ENCODE results near the gene INTS12. TPM values are rescaled to one million over a fixed set of nuclear protein-coding genes. Genes with fewer than 3 reads are reported as not detected.

INTS12 gene
- total and polyA plus RNA-seq, 2 of the 8 experiments (the other 6 are each of a cell fraction or from before 2014, with no cell fraction given), result 12.3 to 14.1 TPM

- no peak overlapping the region for H3K4ac ChIP-seq (replicated peaks; ENCODE audit: insufficient read length, low read depth, low read length)
- no peak overlapping the region for H2AFZ ChIP-seq (ENCODE audit: low read length)
- no peak overlapping the region for H3K4me3 ChIP-seq (ENCODE audit: extremely low read depth in 1 of 4, insufficient read depth in 2 of 4, low read depth in 3 of 4, low read length in 4 of 4)
- POLR2A ChIA-PET (ENCODE audit: partially characterized antibody), result no interaction called here
- no peak overlapping the region for H4K5ac ChIP-seq (ENCODE audit: insufficient read length, low read depth, low read length)
- H3K23ac ChIP-seq (ENCODE audit: insufficient read length), result no peak overlapping the region
- H3K27me3 ChIP-seq (replicated peaks in 1 of 4; ENCODE audit: control insufficient read depth in 3 of 4, extremely low read depth in 1 of 4, insufficient read depth in 3 of 4, low read length in 3 of 4), result no peaks in the 10 kb centered on the region
- no peaks in the 10 kb centered on the region for H3K4me1 ChIP-seq (replicated peaks in 1 of 4; ENCODE audit: control insufficient read depth in 3 of 4, insufficient read depth in 4 of 4, low read length in 3 of 4)
- no peak overlapping the region for H2BK120ac ChIP-seq (replicated peaks; ENCODE audit: low read depth, low read length)
- no peaks in the 10 kb centered on the region for H3K79me1 ChIP-seq (ENCODE audit: low read depth, low read length)
- H3K23me2 ChIP-seq (ENCODE audit: low read depth, low read length), result no peaks in the 10 kb centered on the region
- no peak overlapping the region for H4K91ac ChIP-seq (replicated peaks; ENCODE audit: insufficient read length, low read length)
- no peaks in the 10 kb centered on the region for H3K79me2 ChIP-seq (ENCODE audit: control insufficient read depth in 1 of 2, insufficient read depth in 2 of 2, low read length in 2 of 2)
- no peak overlapping the region for H3K9ac ChIP-seq (replicated peaks in 1 of 4; ENCODE audit: extremely low read depth in 1 of 4, low read depth in 3 of 4, low read length in 3 of 4)
- no peak overlapping the region for H3K14ac ChIP-seq (ENCODE audit: insufficient read length)
- no peak overlapping the region for H2BK15ac ChIP-seq (ENCODE audit: low read length)
- no peak overlapping the region for H3K18ac ChIP-seq (ENCODE audit: extremely low read depth, low read length)
- no peak overlapping the region for H2AK5ac ChIP-seq (ENCODE audit: low read depth, low read length)
- no peaks in the 10 kb centered on the region for H3K9me3 ChIP-seq (ENCODE audit: insufficient read depth in 2 of 2, low read depth in 1 of 2, low read length in 1 of 2)
- no peak overlapping the region for H2BK12ac ChIP-seq (ENCODE audit: low read depth, low read length)
- no peak overlapping the region for H2BK20ac ChIP-seq (ENCODE audit: low read length)
- no peak overlapping the region for H2BK5ac ChIP-seq (ENCODE audit: low read depth, low read length)
- CTCF ChIA-PET (ENCODE audit: partially characterized antibody), result interaction anchor here (1.1 to 3.4 kb wide), 3 partner anchors 9 to 185 kb away, joined by 3 to 18 read pairs (median 4); no protein-coding TSS in a partner anchor
- no peak overlapping the region for H3K4me2 ChIP-seq (ENCODE audit: insufficient read depth in 1 of 2, low read depth in 2 of 2, low read length in 2 of 2)
- H3K56ac ChIP-seq (replicated peaks; ENCODE audit: insufficient read length, low read depth, low read length), result no peak overlapping the region
- FAIRE-seq, result no peak
- no peak overlapping the region for H4K8ac ChIP-seq (ENCODE audit: extremely low read depth, insufficient read depth, low read length)
- no peak for DNase-seq (ENCODE audit: low read depth in 1 of 2, low spot score in 2 of 2)
- H3K27ac ChIP-seq (ENCODE audit: low read depth, low read length), result no peak overlapping the region
- H3K36me3 ChIP-seq (ENCODE audit: control insufficient read depth in 2 of 4, insufficient read depth in 4 of 4, low read length in 3 of 4), result no peaks in the 10 kb centered on the region
- no peaks in the 10 kb centered on the region for H4K20me1 ChIP-seq (replicated peaks in 1 of 2; ENCODE audit: control insufficient read depth in 1 of 2, insufficient read depth in 2 of 2, low read length in 2 of 2)
- TF ChIP-seq JUN (IDR thresholded peaks at IDR 0.05; ENCODE audit: low read depth, low read length), result no peak
- TF ChIP-seq CHD1 (IDR thresholded peaks at IDR 0.05; ENCODE audit: low read depth, low read length), result no peak
- TF ChIP-seq HDAC2 (IDR thresholded peaks at IDR 0.05; ENCODE audit: borderline replicate concordance in 1 of 2, low read depth in 2 of 2, low read length in 2 of 2), result no peak
- no peak for TF ChIP-seq RBBP5 (IDR thresholded peaks at IDR 0.05; ENCODE audit: borderline replicate concordance, low read depth, low read length)
- no peak for TF ChIP-seq JUND (IDR thresholded peaks at IDR 0.05; ENCODE audit: low read length)
- TF ChIP-seq FOSL1 (IDR thresholded peaks at IDR 0.05; ENCODE audit: insufficient read depth, low read depth, low read length), result no peak
- no peak for TF ChIP-seq RFX5 (IDR thresholded peaks at IDR 0.05; ENCODE audit: borderline replicate concordance, low read depth, low read length)
- TF ChIP-seq KDM1A (IDR thresholded peaks at IDR 0.05; ENCODE audit: borderline replicate concordance, low read length), result no peak
Observed at GRCh38 chr4:105657117-105657765, 51.2 kb downstream of the INTS12 start.
